SW 1271 (cell line): ENCODE measurements around the gene FAM107B.
"Not testable (repeated sequence)": the region's sequence is repeated elsewhere in the genome, so short reads cannot be mapped to it uniquely, and the experiment has no call there.

Experiments used
- DNase-seq, 2 experiments: peaks; one replicate each; lab custom pipeline; 2025; lab: John Stamatoyannopoulos, UW

FAM107B gene

DNA sequence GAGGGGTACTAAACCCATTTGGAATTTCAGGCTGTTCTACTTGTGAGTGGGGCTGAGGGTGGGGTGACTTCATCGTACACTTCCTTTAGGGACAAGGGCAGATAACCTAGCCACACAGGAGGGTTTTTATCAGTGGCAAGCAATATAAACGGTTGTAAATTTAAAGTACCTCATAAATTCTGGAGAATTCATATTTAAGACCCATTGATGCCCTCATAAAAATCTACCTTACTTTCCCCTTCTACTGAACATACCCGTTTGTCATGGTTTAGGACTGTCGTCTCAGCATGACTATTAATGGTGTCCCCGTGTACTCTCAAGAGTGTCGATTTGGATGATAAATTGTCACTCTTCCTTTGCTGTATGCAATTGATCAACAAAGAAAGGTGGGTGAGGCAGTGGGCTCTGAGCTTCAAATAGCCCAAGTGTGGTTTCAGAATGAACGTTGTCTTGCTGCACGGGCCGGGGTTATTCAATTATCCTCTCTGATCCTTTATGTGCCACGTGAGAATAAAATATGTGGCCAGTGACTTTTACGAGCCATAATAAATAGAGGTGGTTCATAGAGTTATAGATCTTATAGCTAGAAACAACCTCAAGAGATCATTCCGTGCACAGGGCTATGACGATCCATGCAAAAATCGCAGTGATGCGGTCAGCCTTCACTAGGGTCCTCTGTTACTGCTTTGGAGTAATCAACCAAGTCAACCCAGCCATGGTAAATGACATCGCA lies 82.2 kb downstream of the FAM107B start:
- no peak for DNase-seq

DNA sequence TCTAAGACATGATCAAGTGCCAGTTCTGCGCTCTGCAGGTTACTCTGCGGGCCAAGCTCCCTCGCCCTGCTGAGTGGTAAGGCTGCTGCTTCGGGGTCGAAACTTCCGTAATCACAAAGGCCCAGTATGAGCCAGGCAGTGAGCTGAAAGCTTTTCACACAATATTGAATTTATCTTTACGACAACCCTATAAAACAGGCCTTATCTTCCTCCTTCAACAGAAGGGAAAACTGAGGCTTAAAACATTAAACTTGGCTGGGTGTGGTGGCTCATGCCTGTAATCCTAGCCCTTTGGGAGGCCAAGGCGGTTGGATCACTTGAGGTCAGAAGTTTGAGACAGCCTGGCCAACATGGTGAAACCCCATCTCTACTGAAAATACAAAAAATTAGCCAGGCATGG lies 83.3 kb downstream of the FAM107B start:
- no peak for DNase-seq

DNA sequence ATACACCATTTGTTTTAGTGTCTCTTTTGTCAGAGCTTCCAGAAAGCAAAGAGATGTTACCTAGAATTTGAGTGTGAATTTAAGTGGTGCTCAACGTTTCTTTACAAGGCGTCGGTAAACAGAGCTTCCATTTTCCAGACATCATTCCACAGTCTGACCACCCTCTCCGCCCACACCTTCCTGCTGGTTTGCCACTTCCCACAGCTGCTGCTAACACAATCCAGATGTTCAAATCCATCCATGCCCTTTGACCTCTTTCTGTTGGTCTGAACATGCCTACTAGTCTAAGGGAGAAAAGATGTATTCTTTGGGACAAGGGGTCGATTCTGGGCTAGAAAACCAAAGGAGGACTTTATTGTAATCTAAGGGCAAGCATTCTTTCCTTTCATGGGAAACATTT lies 86.1 kb downstream of the FAM107B start:
- DNase-seq = no peak

DNA sequence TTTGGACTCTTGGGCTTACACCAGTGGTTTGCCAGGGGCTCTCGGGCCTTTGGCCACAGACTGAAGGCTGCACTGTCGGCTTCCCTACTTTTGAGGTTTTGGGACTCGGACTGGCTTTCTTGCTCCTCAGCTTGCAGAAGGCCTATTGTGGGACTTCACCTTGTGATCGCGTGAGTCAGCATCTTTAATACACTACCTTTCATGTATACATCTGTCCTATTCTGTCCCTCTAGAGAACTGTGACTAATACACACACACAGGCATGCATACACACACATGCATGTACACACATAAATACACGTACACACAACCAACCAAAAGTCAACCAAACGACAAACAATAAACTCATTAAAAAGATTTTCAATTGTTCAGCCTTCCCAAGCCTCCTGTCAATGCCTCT lies 86.5 kb downstream of the FAM107B start:
- not testable (repeated sequence) for DNase-seq

DNA sequence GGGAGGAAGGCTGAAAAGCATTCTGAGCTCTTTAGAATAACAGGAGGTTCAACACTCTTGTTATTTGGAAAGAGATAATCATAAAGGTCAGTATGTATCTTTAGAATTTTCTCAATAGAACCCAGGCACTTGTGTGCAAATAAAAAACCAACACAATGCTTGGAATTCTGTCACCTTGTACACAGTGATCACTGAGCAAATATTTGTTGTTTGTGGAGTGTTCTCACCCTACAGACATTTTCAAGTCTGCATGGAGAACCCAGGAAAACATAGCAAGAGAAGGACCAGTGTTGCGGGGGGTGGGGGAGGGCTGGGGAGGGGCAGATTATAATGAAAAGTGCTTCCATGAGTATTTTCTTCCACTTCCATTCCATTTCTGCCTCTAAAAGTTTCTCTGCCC lies 87.4 kb downstream of the FAM107B start:
- DNase-seq = no peak

DNA sequence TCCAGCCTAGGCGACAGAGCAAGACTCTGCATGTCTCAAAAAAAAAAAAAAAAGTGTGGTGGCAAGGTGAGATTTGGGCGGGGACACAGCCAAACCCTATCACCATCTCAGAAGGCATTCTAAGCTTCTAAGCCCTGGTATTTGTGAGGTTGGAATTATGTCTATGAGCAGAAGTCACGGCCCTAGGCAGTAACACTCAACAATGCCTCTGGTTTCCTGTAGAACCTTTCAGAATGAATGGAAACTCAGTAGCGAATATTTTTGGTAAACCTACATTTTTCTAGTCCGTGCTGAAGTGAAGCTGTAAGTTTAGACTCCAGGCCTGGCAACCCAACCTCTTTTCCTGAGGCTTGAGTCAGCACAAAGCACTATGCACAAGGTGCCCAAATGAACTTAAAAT lies 88.3 kb downstream of the FAM107B start:
- DNase-seq = no peak

DNA sequence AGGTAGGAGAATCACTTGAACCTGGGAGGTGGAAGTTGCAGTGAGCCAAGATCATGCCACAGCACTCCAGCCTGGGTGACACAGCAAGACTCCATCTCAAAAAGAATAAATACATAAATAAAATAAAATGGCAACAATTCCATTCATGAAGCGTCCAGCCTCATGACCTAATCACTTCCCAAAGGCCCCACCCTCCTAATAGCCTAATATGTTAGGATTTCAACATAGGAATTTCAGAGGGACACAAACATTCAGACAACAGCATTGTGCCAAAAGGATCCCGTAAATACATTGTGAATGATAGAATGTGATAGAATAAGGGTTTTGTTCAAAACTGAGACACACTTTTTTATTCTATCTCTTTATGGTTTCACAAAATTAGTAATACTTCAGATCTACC lies 90.3 kb downstream of the FAM107B start:
- DNase-seq = no peak

DNA sequence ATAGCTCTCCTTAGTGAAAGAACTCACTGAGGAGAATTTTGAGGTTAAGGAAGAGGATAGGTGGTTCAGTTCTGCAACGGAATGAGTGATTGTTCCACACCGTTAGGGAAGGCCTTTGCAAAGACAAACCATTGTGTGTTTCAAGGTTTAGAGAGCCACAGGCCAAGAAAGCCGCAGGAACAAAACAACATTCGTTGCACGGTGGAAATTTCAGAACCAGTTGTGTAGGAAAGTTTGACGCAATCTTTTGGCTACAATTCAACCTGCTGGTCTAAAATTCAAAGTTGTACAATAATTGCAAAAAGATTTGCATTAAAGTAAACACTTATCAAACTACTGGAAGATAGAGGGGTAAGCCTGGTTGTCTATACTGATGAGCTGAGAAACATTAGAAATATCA lies 91.4 kb downstream of the FAM107B start:
- no peak for DNase-seq

DNA sequence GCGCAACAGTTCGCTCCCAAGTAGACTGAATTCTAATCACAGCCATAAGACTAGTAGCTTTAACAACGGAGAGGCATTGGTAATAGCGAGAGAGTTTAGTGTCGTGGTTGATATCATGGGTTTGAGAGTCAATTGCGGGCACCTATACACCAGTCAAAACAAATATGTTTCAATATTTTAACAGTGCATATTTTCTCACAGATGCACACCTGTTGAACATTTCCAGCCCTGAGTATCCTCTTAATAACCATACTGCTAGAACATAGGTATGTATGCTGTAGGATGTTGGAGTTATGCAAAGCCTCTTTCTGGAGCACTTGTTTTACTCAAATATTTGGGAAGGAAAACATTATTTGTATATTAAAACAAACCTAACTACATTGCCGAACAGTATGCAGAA lies 92.9 kb downstream of the FAM107B start:
- DNase-seq = no peak

DNA sequence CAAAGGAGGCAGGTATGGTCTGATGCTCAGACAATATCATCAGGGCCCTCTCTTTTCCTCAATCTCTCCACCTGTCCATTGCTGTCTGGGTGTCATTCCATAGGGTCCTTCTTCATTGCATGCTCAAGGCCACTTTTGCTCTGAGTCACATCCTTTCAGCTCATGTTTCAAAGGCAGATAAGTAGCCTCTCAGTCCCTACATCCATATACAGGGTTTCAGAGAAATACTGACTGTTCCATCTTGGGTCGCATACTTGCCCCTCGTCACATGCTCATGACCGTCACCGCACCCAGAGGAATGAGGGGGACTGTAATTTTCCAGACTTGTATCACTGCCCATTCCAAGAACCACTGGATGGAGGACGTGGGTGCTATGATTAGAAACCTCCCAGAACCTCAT lies 93.4 kb downstream of the FAM107B start:
- no peak for DNase-seq

DNA sequence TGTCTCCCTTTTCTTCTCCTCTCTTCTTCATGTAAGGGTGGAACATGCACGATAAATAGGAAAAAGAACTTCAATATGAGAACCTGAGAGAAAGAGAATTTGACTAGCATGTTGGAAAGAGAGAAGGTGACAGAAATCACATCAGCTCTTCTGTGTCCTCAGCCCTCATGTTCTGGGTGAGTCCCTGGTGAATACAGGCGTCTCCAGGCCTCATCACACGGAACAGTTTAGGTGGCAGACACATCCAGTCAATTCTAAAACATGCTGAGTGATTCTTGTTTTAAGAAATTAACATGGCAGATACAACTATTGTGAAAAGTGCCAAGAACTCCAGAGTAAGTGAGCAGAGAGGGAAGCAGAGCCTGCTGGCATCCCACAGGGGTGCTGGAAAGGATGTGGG lies 96.1 kb downstream of the FAM107B start:
- DNase-seq = no peak

DNA sequence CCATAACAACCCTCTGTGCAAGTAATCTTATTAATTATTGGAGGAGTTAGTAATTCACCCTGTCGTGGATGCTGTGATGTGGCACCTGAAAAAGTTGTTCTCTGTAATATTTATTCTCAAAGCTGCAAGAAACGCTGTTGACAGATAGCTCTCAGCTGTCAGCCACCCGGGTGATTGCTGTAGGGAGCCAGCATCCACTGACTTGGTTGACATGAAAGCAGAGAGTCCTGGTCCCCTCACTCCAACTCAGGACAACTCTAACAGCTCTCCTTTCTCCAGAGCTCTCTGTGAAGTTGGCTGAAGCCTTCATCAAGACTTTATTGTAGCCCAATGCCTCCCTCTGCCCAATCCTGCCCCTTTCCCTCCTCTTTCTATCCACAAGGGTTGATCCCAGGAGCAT lies 98.0 kb downstream of the FAM107B start:
- no peak for DNase-seq

DNA sequence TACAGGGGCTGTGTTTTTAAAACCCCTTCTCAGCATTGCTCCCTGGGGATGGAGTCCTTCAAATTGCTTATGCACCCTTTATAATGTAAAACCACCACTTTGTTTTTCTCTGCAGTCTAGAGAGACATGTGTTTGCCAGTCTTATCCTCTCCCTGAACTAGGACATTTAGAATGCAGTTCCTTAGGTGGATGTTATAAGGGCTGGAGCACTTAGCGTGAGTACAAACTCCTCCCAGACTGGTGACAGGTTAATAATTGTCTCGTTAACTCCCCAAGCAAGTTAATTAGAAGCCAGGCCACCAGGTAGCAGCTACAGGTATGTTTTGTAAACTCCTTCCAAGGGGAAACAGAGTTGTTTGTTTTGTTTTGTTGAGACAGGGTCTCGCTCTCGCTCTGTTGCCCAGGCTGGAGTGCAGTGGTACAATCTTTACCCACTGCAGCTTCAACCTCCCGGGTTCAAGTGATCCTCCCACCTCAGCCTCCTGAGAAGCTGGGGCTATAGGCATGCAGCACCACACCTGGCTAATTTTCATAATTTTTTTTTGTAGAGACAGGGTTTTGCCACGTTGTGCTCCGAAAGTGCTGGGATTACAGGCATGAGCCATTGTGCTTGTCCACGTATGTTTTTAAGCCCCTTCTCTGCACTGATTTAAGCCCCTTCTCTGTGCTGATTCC lies 100.2 kb downstream of the FAM107B start:
- no peak for DNase-seq

DNA sequence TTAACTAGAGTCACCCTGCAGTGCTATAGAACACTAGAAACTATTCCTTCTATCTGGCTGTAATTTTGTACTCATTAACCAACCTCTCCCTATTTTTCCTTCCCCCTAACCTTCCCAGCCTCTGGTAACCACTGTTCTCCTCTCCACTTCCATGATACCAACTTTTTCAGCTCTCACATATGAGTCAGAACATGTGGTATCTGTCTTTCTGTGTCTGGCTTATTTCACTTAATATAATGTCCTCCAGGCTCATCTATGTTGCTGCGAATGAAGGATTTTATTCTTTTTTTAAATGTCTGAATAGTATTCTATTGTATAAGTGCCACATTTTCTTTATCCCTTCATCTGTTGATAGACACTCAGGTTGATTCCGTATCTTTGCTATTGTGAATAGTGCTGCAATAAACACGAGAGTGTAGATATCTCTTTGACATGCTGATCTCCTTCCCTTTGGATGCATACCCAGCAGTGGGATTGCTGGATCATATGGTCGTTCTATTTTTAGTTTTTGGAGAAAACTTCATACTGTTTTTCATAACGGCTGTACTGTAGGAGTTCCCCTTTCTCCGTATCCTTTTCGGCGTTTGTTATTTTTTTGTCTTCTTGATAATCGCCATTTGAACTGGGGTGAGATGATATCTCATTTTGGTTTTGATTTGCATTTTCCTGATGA lies 101.4 kb downstream of the FAM107B start:
- no peak for DNase-seq

DNA sequence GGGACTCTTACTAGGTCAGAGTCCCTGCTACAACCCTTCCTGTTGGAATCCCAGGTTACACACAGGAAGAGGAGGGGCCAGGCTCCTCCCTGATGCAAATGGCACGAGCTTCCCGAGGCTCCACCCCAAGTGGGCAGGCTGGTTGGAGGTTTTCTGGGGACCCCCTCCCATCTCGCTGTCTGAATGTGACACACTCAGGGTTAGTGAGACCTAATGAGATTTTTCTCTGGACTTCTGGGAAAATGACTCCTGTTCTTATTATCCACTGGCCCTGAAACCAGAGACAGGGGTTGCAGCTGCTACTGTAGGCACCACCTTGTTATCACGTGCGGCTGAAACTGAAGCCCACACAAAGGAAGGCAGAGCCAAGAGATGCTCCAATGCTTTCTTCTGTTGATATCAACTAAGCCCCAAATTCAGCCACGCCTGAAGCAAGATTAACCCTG lies 103.3 kb downstream of the FAM107B start:
- DNase-seq = no peak

DNA sequence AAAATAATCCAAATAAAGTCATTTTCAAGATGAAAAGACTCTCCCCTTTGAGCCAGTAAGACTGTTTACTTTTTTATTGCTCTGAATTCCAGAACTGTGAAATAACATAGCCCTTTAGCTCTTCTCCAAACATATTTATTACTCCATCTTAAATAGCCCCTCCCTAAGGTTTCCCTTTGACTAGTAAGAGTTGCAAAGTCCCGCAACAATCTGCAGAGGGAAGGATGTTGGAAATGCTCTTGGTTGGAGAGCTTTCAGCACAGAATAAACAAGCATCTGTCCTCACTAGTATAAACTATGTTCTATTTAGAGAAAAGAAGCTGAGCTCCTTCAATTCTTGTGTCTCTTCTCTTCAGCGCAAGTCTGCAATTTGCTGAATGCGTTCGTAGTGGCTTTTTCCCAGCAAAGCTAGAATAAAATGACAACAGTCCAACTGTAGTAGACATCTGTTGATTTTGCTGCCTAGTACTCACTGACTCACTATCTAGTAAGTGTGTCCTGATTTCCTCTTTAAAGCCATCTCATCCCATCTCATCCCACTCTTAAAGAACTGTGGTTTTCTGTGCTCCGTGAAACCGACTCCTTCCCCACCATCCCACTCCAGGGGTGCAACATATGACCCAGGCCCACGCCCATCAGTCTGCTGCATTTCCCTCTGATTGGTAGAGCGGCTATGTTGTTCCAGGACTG lies 104.0 kb downstream of the FAM107B start:
- DNase-seq = no peak

DNA sequence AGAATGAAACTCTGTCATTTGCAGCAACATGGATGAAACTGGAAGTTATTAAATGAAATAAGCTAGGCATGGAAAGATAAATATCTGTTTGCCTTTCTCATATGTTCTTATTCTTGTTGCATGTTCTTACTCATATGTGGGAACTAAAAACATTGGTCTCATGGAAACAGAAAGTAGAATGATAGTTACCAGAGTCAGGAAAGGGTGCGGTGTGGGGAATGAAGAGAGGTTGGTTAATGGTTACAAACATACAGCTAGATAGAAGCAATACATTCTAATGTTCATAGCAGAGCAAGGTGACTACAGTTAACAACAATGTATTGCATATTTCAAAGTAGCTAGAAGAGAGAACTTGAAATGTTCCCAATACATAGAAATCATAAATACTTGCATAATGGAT lies 105.1 kb downstream of the FAM107B start:
- DNase-seq = no peak

DNA sequence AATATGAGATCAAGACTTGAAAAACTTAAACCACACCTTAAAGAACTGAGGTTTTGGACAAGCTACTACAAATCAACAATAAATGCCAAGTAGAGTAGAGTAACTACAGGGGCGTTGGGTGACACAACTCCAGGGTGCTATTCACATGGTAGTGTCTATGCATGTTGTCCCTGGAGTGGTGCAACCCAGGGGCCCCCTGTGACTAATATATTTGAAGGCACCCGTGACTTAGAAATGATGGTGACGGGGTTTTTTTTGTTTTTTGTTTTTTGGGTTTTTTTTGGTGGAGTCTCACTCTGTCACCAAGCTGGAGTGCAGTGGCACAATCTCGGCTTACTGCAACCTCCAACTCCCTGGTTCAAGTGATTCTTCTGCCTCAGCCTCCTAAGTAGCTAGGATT lies 106.9 kb downstream of the FAM107B start:
- DNase-seq = no peak

DNA sequence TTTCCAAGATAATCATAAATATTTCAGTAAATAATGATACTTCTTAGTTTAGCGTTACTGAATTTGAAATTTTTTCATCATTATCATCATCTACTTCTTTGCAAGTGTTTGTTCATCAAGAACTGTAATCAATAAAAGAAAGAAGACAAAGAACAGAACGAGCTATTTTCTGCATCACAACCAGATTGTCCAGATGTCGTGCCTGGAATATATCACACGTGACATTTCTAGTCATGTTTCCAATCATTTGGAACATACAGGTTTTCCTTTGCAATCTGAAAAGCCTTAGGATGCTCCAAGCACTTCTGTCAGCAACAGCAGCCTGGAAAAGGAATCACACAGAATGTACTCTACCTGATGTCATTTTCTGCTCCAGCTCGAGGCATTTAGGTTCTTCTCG lies 107.4 kb downstream of the FAM107B start:
- no peak for DNase-seq

DNA sequence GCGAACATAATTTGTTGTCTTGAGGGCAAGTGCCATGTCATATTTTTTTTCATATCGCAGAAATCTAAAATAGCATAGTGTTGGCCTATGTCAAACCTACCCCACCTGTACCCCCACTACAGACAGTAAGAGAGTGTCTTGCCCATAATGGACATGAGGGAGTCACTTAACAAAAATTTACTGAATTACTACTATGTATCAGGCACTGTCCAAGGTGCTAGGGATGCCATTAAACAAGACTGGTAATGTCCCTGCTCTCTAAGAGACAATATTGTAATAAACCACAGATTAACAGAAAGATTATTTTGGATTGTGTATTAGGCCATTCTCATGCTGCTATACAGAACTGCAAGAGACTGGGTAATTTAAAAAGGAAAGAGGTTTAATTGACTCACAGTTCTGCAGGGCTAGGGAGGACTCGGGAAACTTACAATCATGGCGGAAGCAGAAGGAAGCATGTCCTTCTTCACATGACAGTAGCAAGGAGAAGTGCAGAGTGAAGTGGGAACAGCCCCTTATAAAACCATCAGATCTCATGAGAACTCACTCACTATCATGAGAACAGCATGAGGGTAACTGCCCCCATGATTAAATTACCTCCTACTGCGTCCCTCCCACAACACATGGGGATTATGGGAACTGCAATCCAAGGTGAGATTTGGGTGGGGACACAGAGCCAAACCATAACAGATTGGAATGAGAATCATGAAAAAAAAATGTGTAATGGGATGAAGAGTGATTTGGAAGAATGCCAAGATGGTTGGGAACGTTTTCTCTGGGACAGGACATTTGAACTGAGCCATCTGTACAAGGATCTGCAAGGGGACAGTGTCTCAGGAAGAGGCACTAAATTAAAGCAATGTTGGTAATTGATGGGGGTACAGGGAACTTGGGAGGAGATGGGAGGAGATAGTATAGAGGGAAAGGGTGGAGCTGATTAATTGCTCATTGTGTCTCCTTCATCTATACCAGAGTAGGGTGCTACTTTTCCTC lies 108.5 kb downstream of the FAM107B start:
- no peak for DNase-seq

DNA sequence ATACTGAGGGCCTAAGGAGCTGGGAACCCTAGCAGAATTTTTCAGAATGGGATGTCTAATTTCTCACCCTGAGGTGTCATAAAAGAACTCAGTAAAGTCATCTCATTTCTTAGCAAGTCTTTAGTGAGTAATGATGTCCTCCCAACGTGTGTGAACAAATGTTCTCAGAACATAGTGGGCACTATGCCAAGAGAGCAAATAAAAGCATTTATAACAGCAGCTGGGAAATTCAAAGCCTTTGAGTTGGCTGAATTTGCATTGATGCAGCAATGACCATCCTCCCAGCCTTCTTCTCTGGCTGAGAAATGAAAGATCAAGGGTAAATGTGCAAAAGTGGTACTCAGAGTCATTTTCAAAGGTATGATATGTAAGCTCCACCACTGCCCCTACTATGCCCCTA lies 109.4 kb downstream of the FAM107B start:
- no peak for DNase-seq
